WTC11 (cell line): ENCODE data around the gene PSME4. TPM values are rescaled to one million over a fixed set of nuclear protein-coding genes. Genes with fewer than 3 reads are reported as not detected.

Source experiments
- ATAC-seq: fragments of 200-7000 bp; cut with Tn5 transposase; 2 replicates; pipeline ENCODE4 v1.10.0; 2021; ENCODE audit warnings: mild to moderate bottlenecking, moderate library complexity
- CTCF ChIA-PET: fragments of 300-600 bp; sonication (Branson Sonifier 250); formaldehyde crosslinking; loops from one replicate; lab custom pipeline; 2021; ENCODE audit warnings: antibody characterized with exemption; lab: Charles Lee
- POLR2A ChIA-PET: fragments of 350-600 bp; sonication (Branson Sonifier 250); formaldehyde crosslinking; loops from one replicate; lab custom pipeline; 2021; ENCODE audit warnings: antibody characterized with exemption; lab: Charles Lee
- DNase-seq: peaks from one replicate; pipeline ENCODE4 v3.0.0; 2021; ENCODE audit warnings: low spot score
- H3K27ac Mint-ChIP-seq: 2 replicates; pipeline ENCODE4 v1.8.0; 2021; ENCODE audit warnings: mixed read lengths
- H3K27me3 Mint-ChIP-seq: 2 replicates; pipeline ENCODE4 v1.8.0; 2021; ENCODE audit warnings: low read depth, mild to moderate bottlenecking, moderate library complexity, mixed read lengths
- H3K36me3 Mint-ChIP-seq: 2 replicates; pipeline ENCODE4 v1.8.0; 2021; ENCODE audit warnings: mixed read lengths
- H3K4me1 Mint-ChIP-seq: 2 replicates; pipeline ENCODE4 v1.8.0; 2022; ENCODE audit warnings: mixed read lengths
- H3K4me3 Mint-ChIP-seq: 2 replicates; pipeline ENCODE4 v1.8.0; 2021; ENCODE audit warnings: mild to moderate bottlenecking, moderate library complexity, mixed read lengths
- H3K9me3 Mint-ChIP-seq: 2 replicates; pipeline ENCODE4 v1.8.0; 2021; ENCODE audit warnings: mixed read lengths
- AFF4 ChIP-seq: sonication (generic); formaldehyde crosslinking; IDR thresholded peaks from 2 replicates; pipeline ENCODE4 v1.8.1; 2023; ENCODE audit warnings: mild to moderate bottlenecking, missing genetic modification reagents, borderline replicate concordance
- CREM ChIP-seq: sonication (generic); formaldehyde crosslinking; IDR thresholded peaks from 2 replicates; pipeline ENCODE4 v1.8.1; 2022; ENCODE audit warnings: mild to moderate bottlenecking, missing genetic modification reagents, moderate library complexity
- E2F4 ChIP-seq: sonication (generic); formaldehyde crosslinking; IDR thresholded peaks from 2 replicates; pipeline ENCODE4 v1.8.1; 2022; ENCODE audit warnings: low read depth, mild to moderate bottlenecking, moderate library complexity, missing genetic modification reagents, borderline replicate concordance
- ELF4 ChIP-seq: sonication (generic); formaldehyde crosslinking; IDR thresholded peaks from 2 replicates; pipeline ENCODE4 v1.8.1; 2022; ENCODE audit warnings: low read depth, mild to moderate bottlenecking, moderate library complexity, missing genetic modification reagents
- EMX1 ChIP-seq: fragments of 250-450 bp; sonication (Bioruptor Pico); IDR thresholded peaks from 2 replicates; pipeline ENCODE4 v1.8.0; 2021; ENCODE audit warnings: mild to moderate bottlenecking
- ESRRA ChIP-seq: sonication (generic); formaldehyde crosslinking; IDR thresholded peaks from 2 replicates; pipeline ENCODE4 v1.8.1; 2022; ENCODE audit warnings: mild to moderate bottlenecking, missing genetic modification reagents, borderline replicate concordance
- FOXJ3 ChIP-seq: sonication (generic); formaldehyde crosslinking; IDR thresholded peaks from 2 replicates; pipeline ENCODE4 v1.9.0; 2021; ENCODE audit warnings: missing genetic modification reagents, mild to moderate bottlenecking, borderline replicate concordance
- GABPB1 ChIP-seq: sonication (generic); formaldehyde crosslinking; IDR thresholded peaks from 2 replicates; pipeline ENCODE4 v1.8.1; 2023; ENCODE audit warnings: mild to moderate bottlenecking, missing genetic modification reagents
- GRHL2 ChIP-seq: fragments of 250-450 bp; sonication (Bioruptor Pico); IDR thresholded peaks from 2 replicates; pipeline ENCODE4 v1.8.0; 2022; ENCODE audit warnings: mild to moderate bottlenecking, moderate library complexity; ENCODE audit not compliant: insufficient replicate concordance, severe bottlenecking
- GTF2I ChIP-seq: fragments of 250-450 bp; sonication (Bioruptor Pico); conservative IDR thresholded peaks from 2 replicates; pipeline ENCODE4 v1.4.0; 2021; ENCODE audit warnings: mild to moderate bottlenecking
- JUN ChIP-seq: sonication (generic); formaldehyde crosslinking; IDR thresholded peaks from 2 replicates; pipeline ENCODE4 v1.8.0; 2023; ENCODE audit warnings: mild to moderate bottlenecking, missing genetic modification reagents
- KAT7 ChIP-seq: sonication (generic); formaldehyde crosslinking; IDR thresholded peaks from 2 replicates; pipeline ENCODE4 v1.8.1; 2023; ENCODE audit warnings: missing genetic modification reagents, mild to moderate bottlenecking, borderline replicate concordance
- MAX ChIP-seq: sonication (generic); formaldehyde crosslinking; IDR thresholded peaks from 2 replicates; pipeline ENCODE4 v1.8.0; 2022; ENCODE audit warnings: mild to moderate bottlenecking, missing genetic modification reagents
- MLX ChIP-seq: sonication (generic); formaldehyde crosslinking; IDR thresholded peaks from 2 replicates; pipeline ENCODE4 v1.8.1; 2023; ENCODE audit warnings: mild to moderate bottlenecking, missing genetic modification reagents, moderate library complexity
- MYBL2 ChIP-seq: sonication (generic); formaldehyde crosslinking; IDR thresholded peaks from 2 replicates; pipeline ENCODE4 v1.8.1; 2023; ENCODE audit warnings: mild to moderate bottlenecking, moderate library complexity, missing genetic modification reagents
- NFATC4 ChIP-seq: fragments of 250-450 bp; sonication (Bioruptor Pico); IDR thresholded peaks from 2 replicates; pipeline ENCODE4 v1.9.0; 2021; ENCODE audit warnings: mild to moderate bottlenecking
- NFE2L1 ChIP-seq: sonication (generic); formaldehyde crosslinking; IDR thresholded peaks from 2 replicates; pipeline ENCODE4 v1.8.1; 2023; ENCODE audit warnings: missing genetic modification reagents
- NR1H2 ChIP-seq: sonication (generic); formaldehyde crosslinking; IDR thresholded peaks from 2 replicates; pipeline ENCODE4 v1.9.0; 2021; ENCODE audit warnings: mild to moderate bottlenecking, moderate library complexity, missing genetic modification reagents
- PREB ChIP-seq: sonication (generic); formaldehyde crosslinking; IDR thresholded peaks from 2 replicates; pipeline ENCODE4 v1.8.1; 2022; ENCODE audit warnings: mild to moderate bottlenecking, missing genetic modification reagents, moderate library complexity, borderline replicate concordance
- RORB ChIP-seq: fragments of 250-450 bp; sonication (Bioruptor Pico); IDR thresholded peaks from 2 replicates; pipeline ENCODE4 v1.9.0; 2021; ENCODE audit warnings: mild to moderate bottlenecking
- TP53 ChIP-seq: sonication (generic); formaldehyde crosslinking; IDR thresholded peaks from 2 replicates; pipeline ENCODE4 v1.8.1; 2023; ENCODE audit warnings: mild to moderate bottlenecking, missing genetic modification reagents
- ZBTB21 ChIP-seq: sonication (generic); formaldehyde crosslinking; IDR thresholded peaks from 2 replicates; pipeline ENCODE4 v1.8.1; 2023; ENCODE audit warnings: mild to moderate bottlenecking, missing genetic modification reagents, borderline replicate concordance
- ZNF232 ChIP-seq: sonication (generic); formaldehyde crosslinking; IDR thresholded peaks from 2 replicates; pipeline ENCODE4 v1.8.0; 2022; ENCODE audit warnings: mild to moderate bottlenecking, missing genetic modification reagents
- ZNF317 ChIP-seq: sonication (generic); formaldehyde crosslinking; IDR thresholded peaks from 2 replicates; pipeline ENCODE4 v1.8.1; 2023; ENCODE audit warnings: low read depth, mild to moderate bottlenecking, moderate library complexity, missing genetic modification reagents, borderline replicate concordance
- ZNF396 ChIP-seq: fragments of 250-450 bp; sonication (Bioruptor Pico); IDR thresholded peaks from 2 replicates; pipeline ENCODE4 v1.8.0; 2021; ENCODE audit warnings: mild to moderate bottlenecking, moderate library complexity, borderline replicate concordance
- total RNA-seq: library from RNA; stranded (reverse); gene quantifications from 3 replicates; pipeline ENCODE4 v1.2.3, GENCODE V29; 2021

Gene PSME4
- total RNA-seq, 1 experiment from 2014 or later, result 91.9 TPM

GRCh38 chr2:53989210-53989862, 18.5 kb upstream of the PSME4 start (continued):
- TF ChIP-seq GRHL2 (CRISPR knock-in tag) (no peak), MYBL2 (CRISPR knock-in tag) (no peak), FOXJ3 (no peak)
- TF ChIP-seq, all 79 proteins: peak for 0

GRCh38 chr2:53987336-53987921, 16.6 kb upstream of the PSME4 start:
- ChIA-PET CTCF (no interaction called here), POLR2A (no interaction called here)
- ATAC-seq, result no peak
- no peak overlapping the region for H3K27ac Mint-ChIP-seq
- TF ChIP-seq ZBTB21 (CRISPR knock-in tag), result no peak
- no peak for TF ChIP-seq ZNF317 (CRISPR knock-in tag)
- no peak for TF ChIP-seq GABPB1
- TF ChIP-seq PREB (CRISPR knock-in tag), result no peak
- TF ChIP-seq RORB (CRISPR knock-in tag), result no peak
- no peak for DNase-seq
- H3K4me3 Mint-ChIP-seq, result no peak overlapping the region
- no peaks in the 10 kb centered on the region for H3K36me3 Mint-ChIP-seq
- no peaks in the 10 kb centered on the region for H3K27me3 Mint-ChIP-seq
- H3K9me3 Mint-ChIP-seq, result no peaks in the 10 kb centered on the region
- H3K4me1 Mint-ChIP-seq, result peaks cover 3% of the 10 kb centered on the region; the same call in 1 of the 2 replicates

- no peak for ATAC-seq
- Mint-ChIP-seq H3K27ac (peak overlapping the region; percentile 22), H3K4me3 (no peak overlapping the region)
- TF ChIP-seq ESRRA, result no peak
- TF ChIP-seq KAT7 (CRISPR knock-in tag), result no peak
- TF ChIP-seq ELF4 (CRISPR knock-in tag), result no peak
- TF ChIP-seq JUN (CRISPR knock-in tag), result no peak
- TF ChIP-seq MLX, result no peak
- TF ChIP-seq NFE2L1, result no peak
- no peak for TF ChIP-seq ZNF232 (CRISPR knock-in tag)
- no peak for TF ChIP-seq TP53
- TF ChIP-seq EMX1 (CRISPR knock-in tag), result no peak
- no peak for TF ChIP-seq CREM (CRISPR knock-in tag)
- no peak for TF ChIP-seq NR1H2 (CRISPR knock-in tag)
- TF ChIP-seq GTF2I (CRISPR knock-in tag), result no peak
- TF ChIP-seq RORB (CRISPR knock-in tag), result no peak
- no peak for TF ChIP-seq NFATC4 (CRISPR knock-in tag)
- TF ChIP-seq AFF4 (CRISPR knock-in tag), result no peak
- no peak for TF ChIP-seq MAX
- no peak for TF ChIP-seq E2F4 (CRISPR knock-in tag)
- TF ChIP-seq ZNF396 (CRISPR knock-in tag), result no peak
- TF ChIP-seq, all 79 proteins: peak for 0
- Mint-ChIP-seq H3K27me3 (no peaks in the 10 kb centered on the region), H3K9me3 (peaks cover 5% of the 10 kb centered on the region; the same call in 1 of the 2 replicates), H3K4me1 (peaks cover 3% of the 10 kb centered on the region; the same call in 1 of the 2 replicates), H3K36me3 (peaks cover 7% of the 10 kb centered on the region)
- DNase-seq, result no peak
- ChIA-PET POLR2A (interaction anchor here (0.7 kb wide), 1 partner anchor 680 kb away, joined by 4 read pairs; no protein-coding TSS in a partner anchor), CTCF (no interaction called here)
Observed at GRCh38 chr2:53985646-53986045, 14.9 kb upstream of the PSME4 start.
